Ovary (tissue), 9 donors: ENCODE measurements around the gene SORCS2. TPM values are rescaled to one million over a fixed set of nuclear protein-coding genes. Genes with fewer than 3 reads are reported as not detected.

ENCODE experiments used
- DNase-seq, 5 donors: peaks; one replicate each; pipeline ENCODE4 v3.0.0-alpha.2; 2019 to 2020
- H3K27ac ChIP-seq, 2 donors: fragments of 200-600 bp; one replicate each; pipeline versions ENCODE4 v1.5.1 to v1.8.0; 2019 to 2022
- H3K27me3 ChIP-seq: fragments of 200-600 bp; one replicate; pipeline ENCODE4 v1.8.0; 2022
- H3K36me3 ChIP-seq: fragments of 200-600 bp; sonication (generic); one replicate; pipeline ENCODE4 v1.5.1; 2019
- H3K4me1 ChIP-seq: one replicate; pipeline ENCODE4 v1.8.1; 2013; ENCODE audit warnings: mild to moderate bottlenecking, moderate library complexity; ENCODE audit not compliant: insufficient read depth
- H3K4me3 ChIP-seq: fragments of 200-600 bp; sonication (generic); one replicate; pipeline ENCODE4 v1.5.1; 2017
- H3K9me3 ChIP-seq, 2 donors: fragments of 200-600 bp in 1 of 2; sonication (generic) in 1 of 2; one replicate each; pipeline versions ENCODE4 v1.5.1 to v1.8.1; 2013 to 2019; ENCODE audit warnings: mild to moderate bottlenecking in 1 of 2, moderate library complexity in 1 of 2
- CTCF ChIP-seq, 3 donors: fragments of 450-650 bp in 2 of 3; fragments of 200-600 bp in 1 of 3; IDR thresholded peaks; one replicate each; pipeline versions ENCODE4 v1.5.1 to v1.8.0; 2016 to 2022; ENCODE audit warnings: antibody characterized with exemption in 3 of 3, mild to moderate bottlenecking in 1 of 3
- EP300 ChIP-seq: sonication (generic); formaldehyde crosslinking; IDR thresholded peaks from one replicate; pipeline ENCODE4 v1.6.1; 2017; ENCODE audit warnings: antibody characterized with exemption
- POLR2A ChIP-seq: fragments of 450-650 bp; IDR thresholded peaks from one replicate; pipeline ENCODE4 v1.6.1; 2017; ENCODE audit warnings: antibody characterized with exemption, mild to moderate bottlenecking, moderate library complexity
- WGBS, 3 donors: extraction: QIAGEN DNeasy Blood & Tissue Kit in 1 of 3; methylation state at CpG; one replicate each; pipeline versions ENCODE4 v1.1.5 to v1.1.7; 2013 to 2017; 5-methylcytosine and 5-hydroxymethylcytosine counted together
- intact Hi-C, 4 donors: fragments of 100-400 bp; cut with DNase I; formaldehyde crosslinking; loops; one replicate each; pipeline versions ENCODE4 v1.11.0 to v1.15.1; 2022 to 2023
- polyA plus RNA-seq, 2 donors: library from polyadenylated mRNA; stranded (reverse); fragments of 200-250 nt in 1 of 2; fragments of 350-450 nt in 1 of 2; fragmentation: Illumina TruSeq in 1 of 2; extraction: RNeasy Lipid Tissue Mini Kit (QIAGEN cat#74804) in 1 of 2; gene quantifications; one replicate each; pipeline ENCODE4 v1.2.3, GENCODE V29; 2013 to 2014
- total RNA-seq, 7 donors: library from RNA; depleted of rRNA in 2 of 7; stranded (reverse); fragments of >200 nt in 2 of 7; fragmentation: NEBNext Ultra II Directional in 3 of 7; extraction: Animal tissue kit (Norgen Biotek cat#: 25700) in 3 of 7; gene quantifications; one replicate each; pipeline versions ENCODE4 v1.1.0 to v1.2.4, GENCODE V29; 2016 to 2023
- donor health status: DM: no; HTN: no; CAD: no; lungs with moderate emphysema.
- donor health status: DM: no; HTN: no; CAD: no.
- donor health status: Bipolar disorder and iron deficiency.
- donor health status: DM: yes; HTN: yes; CAD: no.
- donor health status: DM: no; HTN: no; CAD: no.
- donor health status: DM: yes; HTN: yes; CAD: no.

The SORCS2 gene
- total and polyA plus RNA-seq, 9 donors: 0.60 to 23.9 (median 7.1) TPM

DNA sequence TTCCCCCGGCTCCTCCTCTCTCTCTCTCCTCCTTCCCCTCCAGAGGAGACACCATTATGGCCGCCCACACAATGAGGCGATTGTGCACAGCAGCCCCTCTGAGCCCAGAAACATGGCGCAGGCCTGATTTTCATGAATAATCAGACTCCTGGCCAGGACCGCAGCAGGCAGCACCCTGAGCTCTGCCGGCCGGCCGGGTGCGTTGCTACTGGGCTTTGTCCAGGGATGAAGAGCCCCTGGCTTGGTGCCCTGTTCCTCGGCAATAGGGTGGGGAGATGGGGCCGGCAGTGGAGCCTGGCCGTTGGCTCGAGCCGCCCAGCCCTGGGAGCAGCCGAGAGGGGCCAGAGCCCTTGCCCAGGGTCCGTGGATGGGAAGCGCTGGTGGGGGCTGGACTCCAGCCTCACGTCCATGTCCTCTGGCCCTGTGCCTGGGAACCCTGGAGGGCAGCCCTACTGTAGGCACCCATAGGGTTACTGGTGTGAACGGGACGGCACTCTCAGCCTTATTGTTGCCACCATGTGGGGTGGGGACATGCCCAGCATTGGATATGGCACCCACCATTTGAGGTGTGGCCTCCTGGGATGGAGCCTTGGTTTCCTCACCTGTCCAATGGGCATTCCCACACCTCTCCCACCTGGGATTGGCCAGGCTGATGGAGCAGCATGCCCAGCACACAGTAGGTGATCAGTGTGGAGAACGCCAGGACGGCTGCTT is 103.0 kb downstream of the SORCS2 start:
- intact Hi-C loops: loop anchor here in 3 of 4 donors (5.0 kb wide), 2 partner anchors 103 to 253 kb away; partner anchors contain the start of genes SORCS2 (in 3 of the 3) and TADA2B (in 1 of the 3)
- Histone ChIP-seq H3K27me3 (no peaks in the 10 kb centered on the region), H3K9me3 (no peaks in the 10 kb centered on the region), H3K27ac (no peak overlapping the region), H3K4me3 (no peak overlapping the region), H3K36me3 (no peaks in the 10 kb centered on the region), H3K4me1 (peaks cover 4% of the 10 kb centered on the region)
- peak; percentile 59 to 76 (median 68) for DNase-seq
- WGBS, 3 donors: 23 to 40% (median 34%) methylated on average over 16 to 22 of the region's 22 CpGs
- TF ChIP-seq POLR2A (no peak), CTCF (IDR thresholded peaks at IDR 0.05) (no peak), EP300 (no peak)

DNA sequence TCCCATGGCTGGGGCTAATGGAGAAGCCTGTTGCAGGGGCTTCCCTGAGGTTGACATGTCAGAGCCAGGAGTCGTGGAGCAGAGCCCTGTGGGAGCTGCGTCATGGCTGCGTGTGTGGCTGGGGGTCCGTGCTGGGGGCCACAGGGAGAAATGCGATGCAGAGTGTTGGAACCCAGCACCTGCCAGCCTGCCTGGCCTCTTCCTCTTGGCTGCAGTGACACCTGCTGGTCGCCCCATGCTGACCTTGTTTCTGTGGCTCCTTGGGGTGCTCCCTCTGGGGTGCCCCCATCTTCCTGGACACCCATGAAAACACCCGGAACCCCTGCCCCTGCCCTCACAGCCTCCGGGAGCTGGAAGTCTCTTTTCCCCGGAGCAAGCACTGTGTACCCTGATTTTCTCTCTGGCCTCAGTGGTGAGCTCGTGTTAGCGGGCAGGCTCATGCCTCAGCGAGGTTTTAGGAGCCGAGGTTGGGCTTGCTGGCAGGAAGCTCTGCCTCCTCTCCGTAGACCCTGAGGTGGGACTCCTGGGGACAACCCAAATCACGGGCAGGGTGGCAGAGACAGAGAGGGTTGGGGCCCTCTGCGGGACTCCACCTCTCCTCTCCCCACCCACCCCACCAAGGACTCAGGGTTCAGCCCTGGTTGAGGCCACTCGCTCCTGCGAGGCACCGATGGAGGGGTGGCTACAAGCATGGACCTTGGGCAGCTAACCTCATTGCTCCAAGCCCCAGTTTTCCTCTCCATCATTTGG is 103.7 kb downstream of the SORCS2 start:
- Histone ChIP-seq H3K9me3 (no peaks in the 10 kb centered on the region), H3K4me1 (peaks cover 4% of the 10 kb centered on the region), H3K4me3 (no peak overlapping the region), H3K27ac (no peak overlapping the region), H3K36me3 (no peaks in the 10 kb centered on the region), H3K27me3 (no peaks in the 10 kb centered on the region)
- DNase-seq: peak; percentile 38 to 63 (median 62)
- TF ChIP-seq POLR2A: no peak
- TF ChIP-seq CTCF (IDR thresholded peaks at IDR 0.05): peak; percentile 14 to 64 (median 53)
- WGBS, 3 donors: 78 to 82% (median 79%) methylated on average over 19 of the region's 19 CpGs
- intact Hi-C loops: loop anchor here (2.0 to 5.0 kb wide), 3 partner anchors 104 to 254 kb away; partner anchors contain the start of genes SORCS2 (in 3 of the 4) and TADA2B (in 1 of the 4)

DNA sequence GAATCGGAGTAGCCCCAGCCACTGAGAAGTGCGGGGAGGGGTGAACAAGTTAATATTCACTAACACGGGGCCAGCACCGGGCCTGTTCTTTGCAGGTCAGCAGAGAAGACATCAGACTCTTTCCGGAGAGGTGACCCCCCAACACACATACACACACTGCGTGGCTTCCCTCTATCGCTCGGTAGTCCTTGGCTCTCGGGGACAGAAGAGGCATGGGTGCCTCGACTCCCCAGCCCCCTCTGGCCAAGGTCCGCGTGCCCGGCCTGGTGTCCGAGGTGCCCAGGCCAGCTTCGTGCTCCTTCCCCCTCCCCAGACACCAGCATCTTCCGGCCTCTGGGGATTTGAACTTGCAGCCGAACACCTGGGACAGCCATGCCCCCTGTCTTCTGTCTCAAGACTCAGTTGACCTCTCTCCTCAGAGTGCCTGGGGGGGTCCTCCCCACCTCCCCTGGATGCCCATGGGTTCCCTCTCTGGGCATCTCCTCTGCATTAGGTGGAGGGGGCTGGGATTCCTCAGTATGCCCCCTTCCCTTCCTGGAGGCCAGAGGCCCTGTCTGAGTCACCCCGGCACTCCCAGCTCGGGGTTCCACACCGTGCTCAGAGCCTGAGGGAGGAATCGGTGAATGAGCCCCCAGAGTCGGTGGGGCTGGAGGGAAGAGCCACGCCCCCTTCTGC is 104.5 kb downstream of the SORCS2 start:
- Histone ChIP-seq H3K4me1 (peaks cover 4% of the 10 kb centered on the region), H3K27ac (no peak overlapping the region), H3K4me3 (no peak overlapping the region), H3K36me3 (no peaks in the 10 kb centered on the region), H3K27me3 (no peaks in the 10 kb centered on the region), H3K9me3 (no peaks in the 10 kb centered on the region)
- intact Hi-C loops: loop anchor here (2.0 to 5.0 kb wide), 3 partner anchors 104 to 254 kb away; partner anchors contain the start of genes SORCS2 (in 3 of the 4) and TADA2B (in 1 of the 4)
- TF ChIP-seq EP300: no peak
- no peak for TF ChIP-seq CTCF (IDR thresholded peaks at IDR 0.05)
- no peak for TF ChIP-seq POLR2A
- DNase-seq: no peak
- 91 to 95% (median 92%) methylated on average over 23 of the region's 23 CpGs for WGBS, 3 donors

DNA sequence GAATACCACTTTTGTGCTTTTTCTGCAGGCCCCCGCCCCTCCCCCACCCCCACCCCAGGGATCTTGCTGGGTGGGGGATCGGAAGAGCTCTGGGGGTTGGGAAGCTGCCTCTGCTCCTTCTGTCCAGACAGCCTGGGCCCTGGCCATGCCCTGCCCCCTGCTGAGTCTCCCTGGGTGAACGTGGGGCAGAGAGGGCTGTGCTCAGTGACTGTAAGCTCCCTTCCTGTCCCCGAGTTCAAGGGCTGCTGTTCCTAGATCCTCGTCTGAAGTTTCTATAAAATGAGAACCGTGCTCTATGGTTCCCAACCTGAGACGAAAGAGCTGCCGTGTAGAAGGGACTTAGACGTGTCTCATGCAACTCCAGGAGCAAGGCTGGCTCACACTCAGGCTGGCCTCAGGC is 105.0 kb downstream of the SORCS2 start:
- no peak overlapping the region for H3K4me3 ChIP-seq
- no peaks in the 10 kb centered on the region for H3K9me3 ChIP-seq
- no peak for DNase-seq
- no peak overlapping the region for H3K27ac ChIP-seq
- TF ChIP-seq EP300 (no peak), POLR2A (no peak), CTCF (IDR thresholded peaks at IDR 0.05) (no peak)
- no peaks in the 10 kb centered on the region for H3K36me3 ChIP-seq
- H3K27me3 ChIP-seq: no peaks in the 10 kb centered on the region
- peaks cover 4% of the 10 kb centered on the region for H3K4me1 ChIP-seq
- intact Hi-C loops: loop anchor here (2.0 to 5.0 kb wide), 3 partner anchors 105 to 255 kb away; partner anchors contain the start of genes SORCS2 (in 3 of the 4) and TADA2B (in 1 of the 4)
- 82 to 85% (median 84%) methylated on average over 8 to 9 of the region's 9 CpGs for WGBS, 3 donors
